ENCODE results near the gene ART4. TPM values are rescaled to one million over a fixed set of nuclear protein-coding genes. Genes with fewer than 3 reads are reported as not detected.

The ART4 gene
- not detected for total RNA-seq

DNA sequence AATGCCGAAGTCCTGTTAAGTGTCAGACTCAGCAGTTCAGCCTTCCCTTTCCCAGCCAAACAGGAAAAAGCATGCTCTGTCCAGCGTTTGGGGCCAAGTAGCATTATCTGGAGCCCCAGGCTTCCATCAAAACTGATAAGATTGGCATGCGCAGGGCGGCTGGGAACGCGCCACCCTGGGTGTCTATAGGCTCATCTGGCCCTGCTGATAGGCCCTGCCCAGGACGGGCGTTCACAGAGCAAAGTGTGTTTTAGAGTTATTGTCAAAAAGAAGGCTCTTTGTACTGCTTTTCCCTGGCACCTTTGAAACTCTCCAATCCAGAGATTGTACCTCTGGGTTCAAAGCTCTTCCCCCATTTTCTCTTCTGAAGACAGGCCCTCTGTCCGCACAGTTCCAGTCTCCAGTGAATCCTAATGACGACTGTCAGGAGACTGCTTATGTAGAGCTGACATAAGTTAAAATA, at the start of gene ART4:
Gene ART4 (minus strand): TSS at position 102 of the 463 bp plus-strand sequence. CDS start 413 bp downstream, outside the sequence.

GRCh38 chr12:14885718-14886221, 42.4 kb upstream of the ART4 start, which contains the start of gene MGP:
Gene MGP (minus strand): TSS chr12:14885854. CDS start chr12:14885791, 63 bp downstream.

DNA sequence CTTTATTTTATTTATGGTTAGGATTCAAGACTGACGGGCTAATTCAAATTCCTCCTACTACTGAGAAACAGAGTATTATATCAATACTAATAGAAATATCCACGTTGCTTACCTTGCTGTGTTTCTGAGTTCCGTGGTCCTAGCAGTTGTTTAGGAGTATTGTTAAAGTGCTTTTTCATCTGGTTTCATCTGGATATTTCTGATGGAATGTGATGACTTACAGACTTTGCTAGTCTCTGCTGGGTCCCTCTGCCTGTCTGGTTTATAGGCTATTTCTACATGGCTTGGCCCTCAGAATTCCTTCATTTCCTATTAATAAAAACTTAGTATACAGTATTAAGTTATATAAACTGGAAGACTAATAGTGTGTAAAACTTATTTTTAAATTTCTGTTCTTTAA, 29.3 kb downstream of the ART4 start, which contains the start of gene SMCO3:
Gene SMCO3 (minus strand): TSS at position 169 of the 400 bp plus-strand sequence. CDS start 7,502 bp downstream, outside the sequence.

GRCh38 chr12:14803011-14803829, 40.1 kb downstream of the ART4 start, which contains the start of the genes C12orf60 and WBP11:
Gene C12orf60 (plus strand): TSS chr12:14803670. CDS start chr12:14822936, 19,266 bp downstream.
Gene WBP11 (minus strand): TSS chr12:14803478. CDS start chr12:14801383, 2,095 bp downstream.

Other genes with a start within 250 kb of the ART4 start
- not detected for gene GUCY2C, start 146.9 kb downstream of the ART4 start, total RNA-seq
- 10 to 100 TPM; 54.6 to 68.1 TPM for gene WBP11, start 40.0 kb downstream of the ART4 start, total RNA-seq
- 10 to 100 TPM in 1 of 2 donors, 1 to 10 TPM in 1; 7.3 to 22.7 TPM for gene C12orf60, start 39.9 kb downstream of the ART4 start, total RNA-seq
- 1 to 10 TPM in 1 of 2 donors, under 1 TPM in 1; 0.33 to 1.0 TPM for gene SMCO3, start 29.3 kb downstream of the ART4 start, total RNA-seq
- gene MGP, start 42.3 kb upstream of the ART4 start, total RNA-seq, result not detected
- gene ERP27, start 95.0 kb upstream of the ART4 start, total RNA-seq, result not detected
- gene ARHGDIB, start 118.1 kb upstream of the ART4 start, total RNA-seq, result 1 to 10 TPM; 2.4 to 4.0 TPM
- not detected for gene PDE6H, start 129.5 kb upstream of the ART4 start, total RNA-seq

Measured in melanocyte of skin (primary cell).